ENCODE results near the gene DUSP6. TPM values are rescaled to one million over a fixed set of nuclear protein-coding genes. Genes with fewer than 3 reads are reported as not detected.

DUSP6 gene
- total and polyA plus RNA-seq, 2 of the 8 experiments (the other 6 are each of a cell fraction or from before 2014, with no cell fraction given) = 99.3 to 179 TPM

DNA sequence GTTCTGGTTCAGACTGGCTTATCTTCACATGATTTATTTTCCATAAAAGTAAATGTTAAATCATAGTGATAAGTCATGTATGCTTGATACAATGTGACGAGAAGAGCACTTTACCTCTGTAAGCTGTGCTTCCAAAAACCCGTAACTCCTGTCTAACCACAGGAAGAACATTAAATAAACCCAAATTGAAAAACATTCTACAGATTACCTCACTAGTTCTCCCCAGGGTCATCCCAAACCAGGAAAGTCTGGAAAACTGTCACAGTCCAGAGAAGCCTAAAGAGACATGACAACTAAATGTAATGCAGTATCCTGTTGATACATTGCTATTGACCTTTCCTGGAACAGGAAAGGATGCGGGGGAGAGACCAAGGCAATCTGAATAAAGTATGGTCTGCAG is 32.5 kb upstream of the DUSP6 start:
- no peak overlapping the region for H3K27ac ChIP-seq (ENCODE audit: low read depth, low read length)
- TF ChIP-seq ASH2L (IDR thresholded peaks at IDR 0.05; ENCODE audit: low read length) (no peak), EZH2 (IDR thresholded peaks at IDR 0.05; ENCODE audit: low read depth, low read length, severe bottlenecking) (no peak), RFX5 (IDR thresholded peaks at IDR 0.05; ENCODE audit: borderline replicate concordance, low read depth, low read length) (no peak), RXRA (IDR thresholded peaks at IDR 0.05; ENCODE audit: insufficient read depth, low read depth, low read length) (no peak), TCF12 (IDR thresholded peaks at IDR 0.05; ENCODE audit: low read depth, low read length) (no peak)
- H2AFZ ChIP-seq (ENCODE audit: low read length) = no peak overlapping the region

More for the DNA sequence above, 32.5 kb upstream of the DUSP6 start:
- H4K8ac ChIP-seq (ENCODE audit: extremely low read depth, insufficient read depth, low read length) = no peak overlapping the region
- H2BK5ac ChIP-seq (ENCODE audit: low read depth, low read length) = no peak overlapping the region
- no peak overlapping the region for H2BK12ac ChIP-seq (ENCODE audit: low read depth, low read length)
- WGBS, 2 experiments (ENCODE audit: extremely low coverage in 1 of 2, insufficient coverage in 1 of 2, insufficient read length in 1 of 2, insufficient replicate concordance in 2 of 2, low coverage in 1 of 2, low lambda C conversion rate in 2 of 2, missing lambda C conversion rate in 1 of 2) = 100% methylated on average over 3 of the region's 3 CpGs; no CpG with 5 or more reads in 1 of the 2 experiments
- H3K36me3 ChIP-seq (ENCODE audit: control insufficient read depth in 2 of 4, insufficient read depth in 4 of 4, low read length in 3 of 4) = no peaks in the 10 kb centered on the region
- no peak overlapping the region for H3K23ac ChIP-seq (ENCODE audit: insufficient read length)
- ChIA-PET CTCF (ENCODE audit: partially characterized antibody) (interaction anchor here (0.9 kb wide), 1 partner anchor 10 kb away, joined by 3 read pairs; no protein-coding TSS in a partner anchor), POLR2A (ENCODE audit: partially characterized antibody) (interaction anchor here (0.8 to 1.9 kb wide), 2 partner anchors 14 to 32 kb away, joined by 3 to 6 read pairs; no protein-coding TSS in a partner anchor)
- no peak overlapping the region for H3K18ac ChIP-seq (ENCODE audit: extremely low read depth, low read length)
- H4K91ac ChIP-seq (replicated peaks; ENCODE audit: insufficient read length, low read length) = no peak overlapping the region
- H3K4me1 ChIP-seq (replicated peaks in 1 of 4; ENCODE audit: control insufficient read depth in 3 of 4, insufficient read depth in 4 of 4, low read length in 3 of 4) = peaks cover 2 to 18% (median 10%) of the 10 kb centered on the region in 4 experiments; a peak in 6 of 7 replicates
- H3K4ac ChIP-seq (replicated peaks; ENCODE audit: insufficient read length, low read depth, low read length) = no peak overlapping the region
- H2BK15ac ChIP-seq (ENCODE audit: low read length) = no peak overlapping the region
- H3K9me3 ChIP-seq (ENCODE audit: insufficient read depth in 2 of 2, low read depth in 1 of 2, low read length in 1 of 2) = no peaks in the 10 kb centered on the region
- H3K27me3 ChIP-seq (replicated peaks in 1 of 4; ENCODE audit: control insufficient read depth in 3 of 4, extremely low read depth in 1 of 4, insufficient read depth in 3 of 4, low read length in 3 of 4) = no peaks in the 10 kb centered on the region
- no peak overlapping the region for H3K56ac ChIP-seq (replicated peaks; ENCODE audit: insufficient read length, low read depth, low read length)
- H2BK120ac ChIP-seq (replicated peaks; ENCODE audit: low read depth, low read length) = no peak overlapping the region
- H3K9ac ChIP-seq (replicated peaks in 1 of 4; ENCODE audit: extremely low read depth in 1 of 4, low read depth in 3 of 4, low read length in 3 of 4) = no peak overlapping the region
- H4K20me1 ChIP-seq (replicated peaks in 1 of 2; ENCODE audit: control insufficient read depth in 1 of 2, insufficient read depth in 2 of 2, low read length in 2 of 2) = no peaks in the 10 kb centered on the region
- no peaks in the 10 kb centered on the region for H3K79me1 ChIP-seq (ENCODE audit: low read depth, low read length)
- no peaks in the 10 kb centered on the region for H3K23me2 ChIP-seq (ENCODE audit: low read depth, low read length)
- no peak for FAIRE-seq
- H3K79me2 ChIP-seq (ENCODE audit: control insufficient read depth in 1 of 2, insufficient read depth in 2 of 2, low read length in 2 of 2) = no peaks in the 10 kb centered on the region
- H3K4me3 ChIP-seq (ENCODE audit: extremely low read depth in 1 of 4, insufficient read depth in 2 of 4, low read depth in 3 of 4, low read length in 4 of 4) = no peak overlapping the region
- H2AK5ac ChIP-seq (ENCODE audit: low read depth, low read length) = no peak overlapping the region
- DNase-seq (ENCODE audit: low read depth in 1 of 2, low spot score in 2 of 2) = no peak
- no peak overlapping the region for H3K4me2 ChIP-seq (ENCODE audit: insufficient read depth in 1 of 2, low read depth in 2 of 2, low read length in 2 of 2)
- no peak overlapping the region for H2BK20ac ChIP-seq (ENCODE audit: low read length)
- no peak overlapping the region for H4K5ac ChIP-seq (ENCODE audit: insufficient read length, low read depth, low read length)
- no peak overlapping the region for H3K14ac ChIP-seq (ENCODE audit: insufficient read length)
